SH-SY5Y (cell line): ENCODE measurements around the gene DNAJC7.

Experiments
- GATA2 ChIP-seq: IDR thresholded peaks from 2 replicates; pipeline ENCODE4 v1.6.1; 2011; ENCODE audit warnings: mild to moderate bottlenecking, low read depth, low read length
- GATA3 ChIP-seq: IDR thresholded peaks from 2 replicates; pipeline ENCODE4 v1.6.1; 2011; ENCODE audit warnings: low read depth, mild to moderate bottlenecking, low read length, moderate library complexity

DNA sequence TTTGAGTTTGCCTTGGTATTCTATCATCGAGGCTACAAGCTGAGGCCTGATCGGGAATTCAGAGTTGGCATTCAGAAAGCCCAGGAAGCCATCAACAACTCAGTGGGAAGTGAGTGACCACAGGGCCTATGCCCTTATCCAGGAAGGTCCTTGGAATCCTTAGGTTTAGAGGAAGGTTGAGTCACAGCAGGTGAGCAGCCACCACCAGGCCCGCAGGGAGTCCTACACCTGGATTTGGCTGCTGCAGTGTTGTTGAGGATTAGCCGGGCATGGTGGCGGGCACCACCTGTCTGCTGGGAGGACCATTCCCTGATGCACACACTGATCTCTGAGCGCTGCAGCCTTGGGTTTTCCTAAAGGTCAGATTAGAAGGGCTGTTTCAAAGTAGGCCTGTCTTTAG, 81.6 kb downstream of the DNAJC7 start:
- TF ChIP-seq GATA2 (no peak), GATA3 (no peak)
